NOMO-1 (cell line): ENCODE data around the gene GALNT13.

ENCODE experiments used
- DNase-seq, 2 experiments: peaks; one replicate each; lab custom pipeline; 2025; ENCODE audit not compliant: unreplicated experiment in 2 of 2; lab: John Stamatoyannopoulos, UW

Gene GALNT13

DNA sequence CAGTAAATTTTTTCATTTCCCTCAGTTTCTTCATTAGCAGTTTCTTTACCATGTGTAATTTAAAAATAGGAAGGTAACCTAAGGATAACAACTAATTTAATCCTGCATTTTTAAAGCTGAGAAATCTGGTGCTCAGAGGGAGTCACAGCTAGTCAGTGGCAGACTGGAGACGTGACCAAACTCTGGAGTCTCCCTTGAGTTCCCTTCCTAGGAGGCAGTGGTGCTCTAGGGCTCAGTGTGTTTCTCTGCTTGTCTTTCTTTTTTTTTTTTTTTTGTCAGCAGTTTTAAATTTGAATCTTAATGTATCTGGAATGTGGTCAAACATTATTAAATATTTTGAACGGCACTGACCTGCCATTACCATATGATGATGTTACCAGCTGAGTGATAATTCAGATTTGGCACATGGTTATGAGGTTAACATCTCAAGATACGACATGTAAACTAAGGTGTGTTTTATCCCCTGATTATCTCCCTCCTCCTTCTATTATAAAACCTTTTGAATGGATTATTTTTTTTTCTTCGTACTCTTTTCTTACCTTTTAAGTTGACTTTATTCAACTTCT, 226.2 kb downstream of the GALNT13 start:
- no peak for DNase-seq

DNA sequence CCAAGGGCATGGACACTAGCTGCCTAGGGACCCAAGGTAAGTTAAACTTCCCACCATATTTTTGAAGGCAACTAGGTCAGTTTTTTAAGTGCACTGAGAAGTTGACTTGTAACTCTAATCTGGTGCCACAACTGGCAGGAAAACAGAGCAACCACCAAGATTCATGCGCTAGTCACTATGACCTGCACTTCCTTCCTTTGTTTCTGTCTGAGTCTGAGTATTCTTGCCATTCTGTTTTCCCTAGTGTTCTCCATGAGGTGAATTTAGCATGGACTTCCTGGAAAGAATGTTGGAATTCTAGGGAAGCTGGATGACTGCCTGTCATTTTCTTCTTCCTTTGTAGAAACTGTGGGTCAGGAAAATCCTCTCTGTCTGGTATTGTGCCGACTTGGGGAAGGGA, 249.0 kb downstream of the GALNT13 start:
- no peak for DNase-seq

DNA sequence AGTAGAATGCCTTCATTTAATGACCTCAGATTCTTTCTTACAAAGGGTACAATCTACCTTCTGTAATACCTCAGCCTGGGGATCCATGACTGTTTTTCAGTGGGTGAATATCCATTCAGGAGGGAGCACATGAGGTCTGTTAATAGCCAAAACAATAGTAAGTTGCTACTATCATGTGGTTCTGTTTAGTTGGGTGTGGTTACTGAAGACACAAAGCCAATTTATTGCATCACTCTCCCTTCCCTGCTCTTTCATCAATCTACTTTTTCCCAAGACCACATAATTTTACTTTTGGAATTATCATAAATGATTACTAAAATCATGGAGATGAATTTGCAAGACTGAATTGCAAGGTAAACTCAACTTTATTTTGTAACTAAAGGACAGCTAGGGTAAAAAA, 254.2 kb downstream of the GALNT13 start:
- no peak for DNase-seq

DNA sequence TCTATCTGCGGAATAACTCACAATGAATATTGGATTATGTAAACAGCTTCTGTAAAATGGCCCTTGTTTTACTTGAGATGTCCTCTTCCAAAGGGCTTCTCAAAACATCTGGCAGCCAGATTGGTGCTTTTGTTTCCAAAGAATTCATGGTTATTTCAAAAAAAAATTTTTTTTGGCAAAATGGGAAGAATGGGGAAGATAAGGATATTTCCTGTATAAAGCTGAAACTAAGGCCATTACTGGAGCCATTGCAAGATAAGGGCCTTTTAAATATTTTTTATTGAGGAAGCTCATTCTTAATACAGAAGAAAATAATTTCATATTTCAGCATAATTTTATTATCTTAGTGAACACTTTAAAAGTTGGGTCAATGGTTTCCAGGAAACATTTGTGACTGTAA, 259.1 kb downstream of the GALNT13 start:
- no peak for DNase-seq

DNA sequence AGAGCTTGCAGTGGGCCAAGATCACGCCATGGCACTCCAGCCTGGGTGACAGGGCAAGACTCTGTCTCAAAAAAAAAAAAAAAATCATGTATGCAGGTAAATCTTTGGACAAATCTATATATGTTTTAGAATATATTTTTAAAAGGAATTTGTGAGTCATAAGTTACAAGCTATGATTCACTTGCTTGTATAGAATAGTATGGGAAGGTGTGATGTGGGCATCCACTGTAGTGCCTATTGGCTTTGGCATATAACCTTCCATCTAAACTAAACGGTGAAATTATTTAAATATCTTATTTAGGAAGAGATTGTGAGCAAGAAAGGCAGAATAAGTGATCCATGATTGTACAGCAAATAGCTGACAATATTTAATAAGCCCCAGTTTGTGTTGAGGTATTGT, 261.1 kb downstream of the GALNT13 start:
- DNase-seq: no peak

DNA sequence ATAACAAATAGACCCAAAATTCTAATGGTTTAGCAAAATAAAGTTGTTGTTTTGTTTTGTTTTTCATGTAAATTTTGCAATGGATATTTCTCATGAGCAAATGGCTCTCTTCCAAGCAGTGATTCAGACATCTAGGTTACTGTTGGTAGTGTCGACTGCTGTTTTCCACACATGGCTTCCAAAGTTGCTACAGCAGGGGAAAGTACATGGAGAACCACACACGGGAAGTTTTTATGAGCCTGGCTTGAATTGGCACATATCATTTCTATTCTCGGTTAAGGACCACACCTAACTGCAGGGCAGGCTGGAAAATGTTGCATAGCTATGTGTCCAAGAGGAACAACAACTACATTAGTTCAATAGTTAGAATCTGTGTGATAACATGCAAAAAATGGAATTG, 262.1 kb downstream of the GALNT13 start:
- DNase-seq: no peak

DNA sequence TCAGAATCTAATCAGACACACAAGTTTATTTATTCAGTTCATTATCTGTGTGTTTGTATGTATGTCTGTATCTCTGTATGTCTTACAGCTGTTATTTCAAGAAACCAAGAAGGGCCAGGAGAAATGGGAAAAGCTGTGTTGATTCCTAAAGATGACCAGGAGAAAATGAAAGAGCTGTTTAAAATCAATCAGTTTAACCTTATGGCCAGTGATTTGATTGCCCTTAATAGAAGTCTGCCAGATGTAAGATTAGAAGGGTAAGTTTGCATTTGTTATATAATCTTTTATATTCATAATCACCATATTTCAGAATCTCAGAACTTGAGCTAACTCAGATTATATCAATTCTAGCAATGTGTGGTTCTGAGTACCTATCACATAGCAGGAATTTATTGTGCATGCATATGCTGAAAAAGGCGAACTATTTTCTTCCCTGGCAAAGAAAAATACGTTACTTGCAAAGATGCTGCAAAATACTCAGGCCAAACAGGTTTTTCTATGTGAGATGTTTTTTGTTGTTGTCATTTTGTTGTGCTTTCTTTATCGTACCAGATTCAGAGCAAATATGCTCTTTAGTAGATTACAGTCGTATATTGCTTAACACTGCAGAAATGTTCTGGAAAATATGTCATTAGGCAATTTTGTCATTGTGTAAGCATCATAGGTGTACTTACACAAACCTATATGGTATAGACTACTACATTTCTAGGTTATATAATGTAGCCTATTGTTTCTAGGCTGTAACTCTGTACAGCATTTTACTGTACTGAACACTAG, 268.7 kb downstream of the GALNT13 start:
- no peak for DNase-seq

DNA sequence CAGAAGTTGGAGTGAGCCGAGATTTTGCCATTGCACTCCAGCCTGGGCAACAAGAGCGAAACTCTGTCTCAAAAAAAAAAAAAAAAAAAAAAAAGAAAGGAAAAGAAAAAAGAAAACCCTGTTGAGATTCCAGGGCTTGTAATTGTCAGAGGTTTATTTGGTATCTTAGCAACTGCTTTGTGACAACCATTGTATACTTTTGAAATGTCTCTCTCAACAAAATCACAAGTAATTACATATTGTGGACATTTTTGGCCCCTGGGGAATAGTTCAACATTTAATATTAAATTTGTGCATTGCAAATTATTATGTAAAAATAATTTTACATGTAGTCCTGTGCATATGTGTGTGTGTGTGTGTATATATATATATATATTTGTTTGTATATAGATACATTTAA, 270.8 kb downstream of the GALNT13 start:
- no peak for DNase-seq

DNA sequence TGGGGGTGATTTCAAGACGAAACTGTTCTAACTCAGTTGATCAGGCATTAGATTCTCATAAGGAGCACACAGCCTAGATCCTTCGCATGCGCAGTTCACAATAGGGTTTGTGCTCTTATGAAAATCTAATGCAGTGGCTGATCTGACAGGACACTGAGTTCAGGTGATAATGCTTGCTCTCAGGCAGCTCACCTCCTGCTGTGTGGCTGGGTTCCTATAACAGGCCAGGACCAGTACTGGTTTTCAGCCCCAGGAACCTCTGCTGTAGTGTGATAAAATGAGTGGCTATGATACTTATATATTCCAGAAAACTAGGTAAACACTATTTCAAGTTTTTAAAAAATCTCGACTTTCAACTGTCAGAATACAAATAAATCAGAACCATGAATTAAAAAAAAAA, 271.4 kb downstream of the GALNT13 start:
- DNase-seq: no peak

DNA sequence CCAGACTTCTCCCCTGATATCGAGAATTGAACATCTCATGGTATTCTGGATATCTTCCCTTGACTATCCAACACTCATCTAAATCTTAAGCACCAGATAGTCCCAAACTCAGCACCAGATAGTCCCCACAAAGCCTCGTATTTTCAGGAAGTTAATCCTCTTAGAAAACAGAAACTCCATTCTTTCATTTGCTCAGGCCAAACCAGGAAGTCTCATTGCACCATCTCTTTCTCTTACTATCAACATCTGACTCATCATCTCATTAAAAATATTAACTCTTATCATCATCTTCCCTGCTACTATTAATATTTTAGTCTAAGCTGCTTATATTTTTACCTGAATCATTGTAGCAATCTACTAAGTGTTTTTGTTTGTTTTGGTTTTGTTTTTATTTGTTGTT, 286.4 kb downstream of the GALNT13 start:
- DNase-seq: peak in 1 of 2 experiments; percentile 0

DNA sequence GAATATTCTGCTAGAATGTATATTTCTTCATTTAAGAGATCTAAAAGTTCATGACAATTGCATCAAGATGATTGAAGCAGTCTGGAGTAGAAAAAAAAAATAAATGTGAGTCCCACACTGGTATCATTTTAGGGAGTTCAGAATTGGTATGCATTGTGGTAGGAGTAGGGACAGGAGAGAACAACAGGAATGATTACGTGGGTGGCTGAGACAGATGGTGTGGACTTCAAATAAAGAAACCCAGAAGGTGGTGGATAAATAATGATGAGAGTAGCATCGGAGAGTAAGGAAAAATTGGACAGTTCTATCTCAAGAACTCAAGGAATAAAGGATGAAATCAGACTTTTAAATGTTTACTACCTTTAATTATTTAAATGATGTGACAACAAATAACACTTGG, 289.6 kb downstream of the GALNT13 start:
- no peak for DNase-seq

DNA sequence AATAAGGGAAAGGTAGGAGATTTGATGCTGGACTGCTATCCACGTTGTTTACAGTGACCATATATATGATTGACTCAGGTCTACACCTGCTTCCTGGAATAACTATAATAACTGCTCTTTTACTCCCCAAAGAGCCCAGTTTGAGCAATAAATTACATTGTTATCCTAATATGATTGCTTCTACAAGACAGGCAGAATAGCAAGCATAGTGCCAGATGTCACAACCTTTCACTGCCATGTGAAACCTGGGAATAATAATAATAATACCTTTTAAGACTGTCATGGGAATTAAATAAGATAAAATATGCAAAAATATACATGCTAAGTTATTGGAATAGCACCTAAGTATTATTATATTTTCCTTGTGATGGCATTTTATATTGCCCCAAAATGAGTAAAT, 298.7 kb downstream of the GALNT13 start:
- no peak for DNase-seq

DNA sequence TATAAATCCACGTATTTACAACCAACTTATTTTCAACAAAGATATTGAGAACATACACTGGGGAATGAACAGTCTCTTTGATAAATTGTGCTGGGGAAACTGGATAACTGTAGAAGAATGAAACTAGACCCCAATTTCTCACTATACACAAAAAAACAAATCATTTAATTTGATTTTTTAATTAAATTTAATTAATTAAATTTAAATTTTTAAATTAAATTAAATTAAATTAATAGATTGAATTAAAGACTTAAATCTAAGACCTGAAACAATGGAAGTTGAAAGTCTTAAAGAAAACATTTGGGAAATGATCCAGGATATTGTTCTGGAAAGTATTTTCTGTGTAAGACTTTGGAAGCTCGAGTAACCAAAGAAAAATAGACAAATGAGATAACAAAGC, 301.4 kb downstream of the GALNT13 start:
- no peak for DNase-seq

DNA sequence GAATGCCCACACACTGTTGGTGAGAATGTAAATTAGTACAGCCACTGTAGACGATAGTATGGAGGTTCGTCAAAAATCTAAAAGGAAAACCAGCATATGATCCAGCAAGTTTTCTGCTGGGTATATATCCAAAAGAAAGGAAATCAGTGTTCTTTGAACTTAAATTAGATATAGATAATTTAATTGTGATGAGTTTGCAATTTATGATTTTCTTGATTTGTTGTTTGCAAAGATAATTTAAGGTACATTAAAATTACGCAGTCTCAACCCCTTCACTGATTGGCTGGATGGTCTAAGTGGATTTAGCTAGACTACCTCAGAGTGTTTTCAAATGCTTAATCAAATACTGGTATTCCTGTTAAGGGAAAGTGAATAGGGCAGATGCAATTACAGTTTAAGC, 302.2 kb downstream of the GALNT13 start:
- DNase-seq: no peak

DNA sequence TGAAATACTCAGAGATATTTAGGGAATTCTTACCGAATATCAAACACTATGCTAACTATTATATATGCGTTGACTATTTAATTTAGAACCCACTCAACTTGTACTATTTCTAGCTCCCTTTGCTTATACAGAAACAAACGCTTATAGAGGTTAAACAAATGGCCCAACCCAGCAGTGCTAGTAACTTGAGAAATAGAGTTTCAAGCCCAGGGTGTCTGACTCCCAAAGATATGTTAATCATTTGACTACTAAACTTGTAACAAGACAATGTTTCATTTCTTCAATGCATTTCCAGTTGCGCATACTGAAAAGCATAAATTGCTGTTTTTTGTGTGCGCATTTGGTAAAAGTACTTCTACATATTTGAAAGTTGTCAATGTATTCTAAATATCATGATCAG, 310.3 kb downstream of the GALNT13 start:
- DNase-seq: no peak

DNA sequence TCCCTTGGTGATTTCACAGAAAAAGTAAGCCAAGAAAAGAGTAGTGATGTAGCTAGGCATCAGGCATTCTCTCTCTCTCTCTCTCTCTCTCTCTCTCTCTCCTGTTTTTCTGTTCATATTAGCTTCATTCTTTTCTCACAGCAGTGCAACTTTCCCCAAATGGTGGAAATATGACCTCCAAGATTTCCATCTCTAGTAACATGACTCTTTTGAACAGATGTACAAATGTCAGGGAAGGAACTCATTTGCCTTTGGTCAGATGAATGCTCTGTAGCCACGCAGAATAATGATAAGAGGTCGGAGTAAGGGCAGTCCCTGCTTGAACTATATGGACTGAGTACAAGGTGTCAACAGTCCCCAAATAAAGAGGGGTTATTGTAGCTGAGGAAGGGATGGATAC, 316.2 kb downstream of the GALNT13 start:
- no peak for DNase-seq

DNA sequence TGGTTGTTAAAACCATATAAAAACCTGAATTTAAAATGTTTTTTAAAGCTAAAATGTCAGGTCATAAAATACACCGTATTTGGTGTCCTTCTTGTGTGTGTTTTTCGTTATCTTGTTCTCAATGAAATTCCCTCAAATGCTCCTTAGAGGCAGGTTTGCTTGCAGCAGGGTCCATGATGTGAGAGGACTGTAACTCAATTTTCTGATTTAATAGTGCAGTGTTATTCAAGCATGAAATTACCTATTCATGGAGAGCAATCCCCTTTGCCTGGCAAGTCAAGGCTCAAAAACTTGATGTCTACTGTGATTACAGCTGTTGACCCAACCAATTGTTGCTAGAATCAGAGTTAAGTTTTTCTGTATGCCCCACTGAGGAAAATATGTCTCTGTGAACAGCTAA, 318.2 kb downstream of the GALNT13 start:
- no peak for DNase-seq

DNA sequence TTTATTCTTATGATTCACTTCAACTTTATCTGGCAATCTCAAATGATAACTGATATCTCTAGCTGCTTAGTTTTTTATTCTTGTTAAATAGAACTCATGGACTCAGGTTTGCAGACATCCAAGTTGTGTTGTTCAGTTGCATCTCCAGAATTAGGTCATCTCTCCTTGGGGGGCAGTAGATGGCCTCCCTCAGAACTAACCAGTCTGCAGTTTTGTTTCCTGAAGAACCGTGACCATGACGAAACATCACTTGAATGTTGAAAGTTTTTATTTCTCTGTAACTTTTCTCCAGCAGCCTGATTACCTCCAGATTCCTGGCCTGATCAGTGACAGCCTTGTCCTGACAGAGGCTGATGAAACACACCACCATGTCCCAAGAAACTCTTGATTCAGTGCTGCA, 321.5 kb downstream of the GALNT13 start:
- DNase-seq: no peak

DNA sequence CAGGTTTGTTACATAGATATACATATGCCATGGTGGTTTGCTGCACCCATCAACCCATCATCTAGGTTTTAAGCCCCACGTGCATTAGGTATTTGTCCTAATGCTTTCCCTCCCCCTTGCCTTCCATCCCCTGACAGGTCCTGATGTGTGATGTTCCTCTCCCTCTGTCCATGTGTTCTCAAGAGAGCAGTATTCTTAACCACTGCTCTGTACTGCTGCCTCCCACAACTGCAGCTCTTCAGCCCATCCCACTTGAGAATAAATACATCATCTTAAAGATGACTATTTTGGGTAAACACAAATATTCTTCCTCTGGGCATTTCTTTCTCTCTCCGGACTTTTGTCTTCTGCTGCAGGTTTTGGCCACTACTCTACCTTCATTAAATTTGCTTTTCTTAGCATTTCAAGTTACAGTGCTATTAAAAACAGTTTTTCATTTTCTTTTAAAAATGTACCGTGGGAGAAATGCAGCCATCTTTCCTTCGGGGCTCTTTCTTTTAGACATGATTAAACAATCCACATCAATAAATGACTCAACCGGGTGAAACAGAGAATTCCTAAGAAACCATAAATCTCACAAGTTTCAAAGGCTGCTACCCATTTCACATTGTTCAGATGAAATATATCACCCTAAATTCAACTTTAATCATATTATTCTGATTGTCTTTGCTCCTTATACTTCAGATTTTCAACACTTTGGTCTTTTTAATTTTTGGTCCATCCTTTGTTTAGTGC, 323.4 kb downstream of the GALNT13 start:
- no peak for DNase-seq

DNA sequence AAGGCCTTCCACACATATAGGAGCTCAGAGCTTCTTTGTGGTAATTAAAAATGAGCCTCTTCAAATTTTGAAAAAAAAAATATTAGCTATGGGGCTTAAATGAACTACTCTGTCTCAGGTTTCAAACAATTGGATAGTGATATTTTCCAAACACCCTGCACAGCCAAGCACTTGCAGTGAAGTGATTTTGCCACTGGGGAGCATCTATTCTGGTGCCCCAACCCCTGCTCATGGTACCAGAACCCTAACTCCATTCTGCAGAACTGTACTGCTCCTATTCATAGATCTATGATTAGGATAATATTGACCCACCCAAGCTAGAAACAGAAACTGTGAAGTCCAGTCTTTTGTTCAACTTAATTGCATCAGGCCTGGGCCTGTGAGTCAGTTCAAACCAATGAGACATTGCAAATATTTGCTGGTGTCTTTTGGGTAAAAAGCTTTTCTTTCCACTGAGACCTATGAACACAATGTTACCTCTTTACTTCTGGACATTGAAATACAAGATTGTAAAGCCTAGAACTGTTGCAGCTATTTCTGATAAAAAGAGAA, 324.0 kb downstream of the GALNT13 start:
- no peak for DNase-seq

DNA sequence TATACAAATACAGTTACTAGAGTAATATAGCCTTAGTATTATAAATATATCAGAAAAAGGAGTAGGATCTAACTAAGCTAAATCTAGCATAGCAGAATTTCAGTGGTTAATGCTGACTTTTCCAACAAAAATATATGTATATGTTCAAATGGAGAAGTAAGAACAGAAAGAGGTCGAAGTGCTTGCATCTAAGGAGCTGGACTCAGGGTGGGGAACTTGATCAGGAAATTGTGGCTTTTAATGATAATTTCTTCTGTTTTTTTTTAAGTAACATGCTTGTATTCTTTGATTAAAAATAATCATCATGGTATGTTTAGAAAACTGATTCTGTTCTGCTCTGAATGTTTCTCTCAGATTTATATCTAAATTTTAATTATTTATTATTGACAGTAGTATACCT, 327.1 kb downstream of the GALNT13 start:
- no peak for DNase-seq

DNA sequence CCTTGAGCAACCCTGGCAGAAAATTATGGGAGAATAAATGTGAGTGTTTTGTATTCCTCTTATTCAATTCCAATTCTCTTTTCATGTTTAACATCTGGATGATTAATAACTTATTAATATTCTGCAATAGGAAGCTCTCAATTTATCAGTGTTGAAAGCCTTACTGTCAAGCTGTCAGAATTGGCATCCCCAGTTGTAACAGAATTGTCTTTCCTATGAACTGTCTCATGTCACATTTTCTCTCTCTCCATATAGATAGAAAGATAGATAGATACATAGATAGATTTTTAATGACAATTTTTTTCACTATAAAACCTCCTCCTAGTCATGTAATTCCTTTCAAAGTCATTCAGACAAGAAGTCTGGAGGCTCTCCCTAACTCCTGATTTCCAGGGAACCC, 331.5 kb downstream of the GALNT13 start:
- DNase-seq: no peak
